ENCODE measurements around the gene ARL4C. TPM values are rescaled to one million over a fixed set of nuclear protein-coding genes. Genes with fewer than 3 reads are reported as not detected.

The ARL4C gene
- polyA plus RNA-seq, 2 of the 4 experiments (the other 2 are of a cell fraction) = 70.4 to 70.9 TPM

GRCh38 chr2:234463626-234464290 is 33.1 kb downstream of the ARL4C start (continued):
- TF ChIP-seq BHLHE40 (IDR thresholded peaks at IDR 0.05; ENCODE audit: low read depth, low read length) (peak; percentile 99), MYC (IDR thresholded peaks at IDR 0.05; ENCODE audit: borderline replicate concordance, low read length) (no peak), CBX8 (IDR thresholded peaks at IDR 0.05) (no peak), CBX2 (IDR thresholded peaks at IDR 0.05; ENCODE audit: borderline replicate concordance, low read depth) (no peak), HOXB5 (CRISPR knock-in tag; IDR thresholded peaks at IDR 0.05) (no peak), ATOH8 (CRISPR knock-in tag; IDR thresholded peaks at IDR 0.05; ENCODE audit: low read depth) (peak; percentile 28; the same call in 1 of the 2 replicates), ZFP36 (IDR thresholded peaks at IDR 0.05; ENCODE audit: borderline replicate concordance, partially characterized antibody) (no peak), FOSB (CRISPR knock-in tag; IDR thresholded peaks at IDR 0.05) (no peak), NR3C1 (IDR thresholded peaks at IDR 0.05) (no peak), REST (IDR thresholded peaks at IDR 0.05) (no peak), CTCF (IDR thresholded peaks at IDR 0.05) (no peak), KDM5A (IDR thresholded peaks at IDR 0.05) (no peak), MAX (IDR thresholded peaks at IDR 0.05) (peak; percentile 89), HDAC2 (IDR thresholded peaks at IDR 0.05) (no peak), SREBF2 (IDR thresholded peaks at IDR 0.05) (no peak), MAFK (IDR thresholded peaks at IDR 0.05; ENCODE audit: partially characterized antibody) (no peak), TFCP2L1 (CRISPR knock-in tag; IDR thresholded peaks at IDR 0.05) (no peak), CHD4 (IDR thresholded peaks at IDR 0.05; ENCODE audit: borderline replicate concordance) (no peak), KDM1A (IDR thresholded peaks at IDR 0.05; ENCODE audit: low read depth) (no peak), EHMT2 (IDR thresholded peaks at IDR 0.05; ENCODE audit: low read depth) (no peak), ELK1 (IDR thresholded peaks at IDR 0.05; ENCODE audit: low read depth, low read length) (no peak), RNF2 (IDR thresholded peaks at IDR 0.05; ENCODE audit: borderline replicate concordance, low read depth) (no peak), CEBPB (IDR thresholded peaks at IDR 0.05) (peak in 1 of 2 experiments; percentile 20; a peak in 1 of 4 replicates), USF2 (IDR thresholded peaks at IDR 0.05) (no peak), HMGXB4 (CRISPR knock-in tag; IDR thresholded peaks at IDR 0.05; ENCODE audit: borderline replicate concordance) (no peak), NFE2L2 (conservative IDR thresholded peaks at IDR 0.05; ENCODE audit: low read length) (no peak), FOSL2 (IDR thresholded peaks at IDR 0.05) (peak; percentile 37; the same call in 1 of the 2 replicates), FOSL2 (CRISPR knock-in tag; IDR thresholded peaks at IDR 0.05) (peak; percentile 80), HOXA7 (CRISPR knock-in tag; IDR thresholded peaks at IDR 0.05) (no peak), EHF (CRISPR knock-in tag; IDR thresholded peaks at IDR 0.05) (no peak), RAD21 (conservative IDR thresholded peaks at IDR 0.05 in 1 of 2, IDR thresholded peaks at IDR 0.05 in 1 of 2) (peak in 1 of 2 experiments; percentile 14; a peak in 1 of 5 replicates), ZSCAN20 (CRISPR knock-in tag; IDR thresholded peaks at IDR 0.05) (no peak), RFX5 (IDR thresholded peaks at IDR 0.05) (no peak)
